ENCODE results near the gene XRCC4.
"Not testable (repeated sequence)": the region's sequence is repeated elsewhere in the genome, so short reads cannot be mapped to it uniquely, and the experiment has no call there.

The XRCC4 gene

GRCh38 chr5:83354958-83355357, 277.6 kb downstream of the XRCC4 start:
- DNase-seq = no peak

- not testable (repeated sequence) for DNase-seq
Measured at GRCh38 chr5:83355482-83356014, 278.2 kb downstream of the XRCC4 start.

GRCh38 chr5:83357621-83358231, 280.4 kb downstream of the XRCC4 start:
- DNase-seq = no peak

- DNase-seq = no peak
Measured at GRCh38 chr5:83360573-83360972, 283.2 kb downstream of the XRCC4 start.

- DNase-seq = no peak
Measured at GRCh38 chr5:83362526-83362925, 285.2 kb downstream of the XRCC4 start.

GRCh38 chr5:83363111-83363885, 286.0 kb downstream of the XRCC4 start:
- DNase-seq = no peak

GRCh38 chr5:83363886-83364275, 286.5 kb downstream of the XRCC4 start:
- DNase-seq = no peak

- DNase-seq = no peak
Measured at GRCh38 chr5:83364312-83365299, 287.3 kb downstream of the XRCC4 start.

- DNase-seq = no peak
Measured at GRCh38 chr5:83368319-83368718, 291.0 kb downstream of the XRCC4 start.

GRCh38 chr5:83368835-83369234, 291.5 kb downstream of the XRCC4 start:
- DNase-seq = no peak

GRCh38 chr5:83370957-83371356, 293.6 kb downstream of the XRCC4 start:
- no peak for DNase-seq

- DNase-seq = no peak
Measured at GRCh38 chr5:83371726-83372125, 294.4 kb downstream of the XRCC4 start.

- no peak for DNase-seq
Measured at GRCh38 chr5:83374547-83374946, 297.2 kb downstream of the XRCC4 start.

GRCh38 chr5:83375049-83375745, 297.9 kb downstream of the XRCC4 start:
- no peak for DNase-seq

- no peak for DNase-seq
Measured at GRCh38 chr5:83376461-83376860, 299.1 kb downstream of the XRCC4 start.

- no peak for DNase-seq
Measured at GRCh38 chr5:83377131-83377865, 300.0 kb downstream of the XRCC4 start.

- no peak for DNase-seq
Measured at GRCh38 chr5:83378624-83379289, 301.4 kb downstream of the XRCC4 start.

GRCh38 chr5:83385812-83386211, 308.5 kb downstream of the XRCC4 start:
- no peak for DNase-seq

GRCh38 chr5:83387041-83387440, 309.7 kb downstream of the XRCC4 start:
- DNase-seq = peak in 1 of 2 experiments; percentile 5

GRCh38 chr5:83388608-83389007, 311.3 kb downstream of the XRCC4 start:
- DNase-seq = no peak

Data from NCI-H1930 (cell line).